GM23338 (cell line): Measurements from ENCODE around the gene CRISP1. TPM values are rescaled to one million over a fixed set of nuclear protein-coding genes. Genes with fewer than 3 reads are reported as not detected.

Source experiments
- ATAC-seq: fragments of 200-7000 bp; cut with Tn5 transposase; 3 replicates; pipeline ENCODE4 v1.9.1; 2020
- DNase-seq: peaks from one replicate; pipeline ENCODE4 v3.0.0-alpha.2; 2015; ENCODE audit warnings: low spot score
- H2AFZ ChIP-seq: fragments of 200-600 bp; sonication (generic); 2 replicates; pipeline ENCODE4 v1.8.0; 2016; ENCODE audit warnings: antibody characterized with exemption, mild to moderate bottlenecking, moderate library complexity
- H3F3A ChIP-seq: fragments of 200-600 bp; sonication (generic); replicated peaks from 2 replicates; pipeline ENCODE4 v1.8.0; 2017; ENCODE audit warnings: antibody characterized with exemption, mixed run types, low read depth
- H3K27ac ChIP-seq: fragments of 200-600 bp; sonication (generic); 2 replicates; pipeline ENCODE4 v1.6.1; 2016; ENCODE audit warnings: low read depth
- H3K27me3 ChIP-seq: fragments of 200-600 bp; sonication (generic); 2 replicates; pipeline ENCODE4 v1.8.0; 2016; ENCODE audit warnings: mild to moderate bottlenecking, mixed run types, moderate library complexity; ENCODE audit not compliant: insufficient read depth
- H3K36me3 ChIP-seq: fragments of 200-600 bp; sonication (generic); 2 replicates; pipeline ENCODE4 v1.8.0; 2016; ENCODE audit warnings: mild to moderate bottlenecking; ENCODE audit not compliant: insufficient read depth
- H3K4me1 ChIP-seq: fragments of 200-600 bp; sonication (generic); 2 replicates; pipeline ENCODE4 v1.8.0; 2016; ENCODE audit warnings: mild to moderate bottlenecking, moderate library complexity; ENCODE audit not compliant: insufficient read depth
- H3K4me2 ChIP-seq: fragments of 200-600 bp; sonication (generic); 2 replicates; pipeline ENCODE4 v1.7.1; 2017; ENCODE audit warnings: mixed run types
- H3K4me3 ChIP-seq: fragments of 200-600 bp; sonication (generic); 2 replicates; pipeline ENCODE4 v1.6.1; 2016; ENCODE audit warnings: mixed run types
- H3K79me2 ChIP-seq: fragments of 200-600 bp; sonication (generic); replicated peaks from 2 replicates; pipeline ENCODE4 v1.8.0; 2017; ENCODE audit warnings: mild to moderate bottlenecking; ENCODE audit not compliant: insufficient read depth
- H3K9me2 ChIP-seq: fragments of 200-600 bp; sonication (generic); 2 replicates; pipeline ENCODE4 v1.8.0; 2017; ENCODE audit not compliant: insufficient read depth
- H4K20me1 ChIP-seq: fragments of 200-600 bp; sonication (generic); replicated peaks from 2 replicates; pipeline ENCODE4 v1.8.0; 2017; ENCODE audit warnings: mild to moderate bottlenecking; ENCODE audit not compliant: insufficient read depth
- H3K27ac Mint-ChIP-seq: 2 replicates; pipeline ENCODE4 v1.8.0; 2020; ENCODE audit warnings: inconsistent platforms, mild to moderate bottlenecking, moderate library complexity, mixed read lengths
- H3K27me3 Mint-ChIP-seq: 3 replicates; pipeline ENCODE4 v1.8.0; 2022; ENCODE audit warnings: low read depth, mild to moderate bottlenecking, moderate library complexity, mixed read lengths, inconsistent platforms; ENCODE audit not compliant: insufficient read depth, poor library complexity
- H3K36me3 Mint-ChIP-seq: 3 replicates; pipeline ENCODE4 v1.8.0; 2021; ENCODE audit warnings: low read depth, mild to moderate bottlenecking, inconsistent platforms, moderate library complexity, mixed read lengths
- H3K4me1 Mint-ChIP-seq: 3 replicates; pipeline ENCODE4 v1.8.0; 2020; ENCODE audit warnings: mild to moderate bottlenecking, inconsistent platforms, mixed read lengths
- H3K4me3 Mint-ChIP-seq: 3 replicates; pipeline ENCODE4 v1.8.0; 2021; ENCODE audit warnings: moderate library complexity, mild to moderate bottlenecking, inconsistent platforms, mixed read lengths
- H3K9me3 Mint-ChIP-seq: 3 replicates; pipeline ENCODE4 v1.8.0; 2020; ENCODE audit warnings: moderate library complexity, mild to moderate bottlenecking, inconsistent platforms, mixed read lengths
- CREB1 ChIP-seq: fragments of 250-450 bp; sonication (Bioruptor Pico); IDR thresholded peaks from 2 replicates; pipeline ENCODE4 v1.5.0; 2020; ENCODE audit warnings: low read depth, mild to moderate bottlenecking, moderate library complexity
- CTCF ChIP-seq, 2 experiments: fragments of 200-600 bp in 1 of 2; sonication (generic) in 1 of 2; conservative IDR thresholded peaks; 2 replicates each; pipeline versions ENCODE4 v1.5.1 to v1.6.1; 2016 to 2017; ENCODE audit warnings: antibody characterized with exemption in 2 of 2, low read depth in 2 of 2, mild to moderate bottlenecking in 2 of 2, moderate library complexity in 1 of 2
- ETS1 ChIP-seq: IDR thresholded peaks from 2 replicates; pipeline ENCODE4 v1.6.1; 2016; ENCODE audit warnings: antibody characterized with exemption
- EZH2 ChIP-seq: fragments of 200-600 bp; sonication (generic); IDR thresholded peaks from one replicate; pipeline ENCODE4 v1.8.0; 2017; ENCODE audit warnings: antibody characterized with exemption, mild to moderate bottlenecking, low read depth; ENCODE audit not compliant: unreplicated experiment
- EZH2phosphoT487 ChIP-seq: fragments of 200-600 bp; sonication (generic); IDR thresholded peaks from one replicate; pipeline ENCODE4 v1.8.1; 2018; ENCODE audit warnings: antibody characterized with exemption; ENCODE audit not compliant: unreplicated experiment
- JUNB ChIP-seq: IDR thresholded peaks from one replicate; pipeline ENCODE4 v1.6.1; 2016; ENCODE audit warnings: antibody characterized with exemption; ENCODE audit not compliant: unreplicated experiment
- NANOG ChIP-seq: IDR thresholded peaks from 2 replicates; pipeline ENCODE4 v1.6.1; 2016; ENCODE audit warnings: antibody characterized with exemption, borderline replicate concordance
- POLR2AphosphoS5 ChIP-seq: IDR thresholded peaks from 2 replicates; pipeline ENCODE4 v1.6.1; 2016; ENCODE audit warnings: antibody characterized with exemption, low read depth
- REST ChIP-seq: IDR thresholded peaks from one replicate; pipeline ENCODE4 v1.6.1; 2018; ENCODE audit warnings: antibody characterized with exemption; ENCODE audit not compliant: unreplicated experiment
- STAT1 ChIP-seq: IDR thresholded peaks from one replicate; pipeline ENCODE4 v1.6.1; 2016; ENCODE audit warnings: antibody characterized with exemption; ENCODE audit not compliant: unreplicated experiment
- ZNF114 ChIP-seq: fragments of 250-450 bp; sonication (Bioruptor Pico); IDR thresholded peaks from 2 replicates; pipeline ENCODE4 v1.5.0; 2020; ENCODE audit warnings: mild to moderate bottlenecking, moderate library complexity
- ZNF331 ChIP-seq: fragments of 250-450 bp; sonication (Bioruptor Pico); IDR thresholded peaks from 2 replicates; pipeline ENCODE4 v1.5.0; 2020; ENCODE audit warnings: low read depth, mild to moderate bottlenecking, moderate library complexity
- ZNF462 ChIP-seq: fragments of 250-450 bp; sonication (Bioruptor Pico); IDR thresholded peaks from 2 replicates; pipeline ENCODE4 v1.5.0; 2020; ENCODE audit warnings: mild to moderate bottlenecking, moderate library complexity
- polyA plus RNA-seq: library from polyadenylated mRNA; unstranded; fragments of >200 nt; fragmentation: Nextera tagmentation; extraction: Ambion mirVana; gene quantifications from 2 replicates; pipeline ENCODE4 v1.2.1, GENCODE V29; 2016
- total RNA-seq: library from RNA; depleted of rRNA; stranded (reverse); fragments of >200 nt; shearing (Covaris generic); gene quantifications from 2 replicates; pipeline ENCODE4 v1.2.3, GENCODE V29; 2014

Gene CRISP1
- total and polyA plus RNA-seq, 2 experiments from 2014 or later = not detected

GRCh38 chr6:49787176-49787575 lies 79.2 kb downstream of the CRISP1 start, which contains the start of gene PGK2:
TSS of gene PGK2 (minus strand) at chr6:49787285. CDS start at chr6:49787187, 98 bp downstream.
- H3K27me3 Mint-ChIP-seq = no peaks in the 10 kb centered on the region
- ATAC-seq (peak; percentile 88), DNase-seq (peak; percentile 88)
- Histone ChIP-seq H4K20me1 (no peaks in the 10 kb centered on the region), H3K4me3 (no peak within 1 kb of the TSS), H3K27me3 (no peaks in the 10 kb centered on the region), H3K9me2 (peaks cover 15% of the 10 kb centered on the region), H3F3A (no peaks in the 10 kb centered on the region), H3K4me1 (no peaks in the 10 kb centered on the region), H3K27ac (no peak within 1 kb of the TSS), H3K4me2 (no peak within 1 kb of the TSS), H2AFZ (peak within 1 kb of the TSS; percentile 64; the same call in 1 of the 2 replicates), H3K36me3 (no peaks in the 10 kb centered on the region), H3K79me2 (no peaks in the 10 kb centered on the region)
- no peaks in the 10 kb centered on the region for H3K36me3 Mint-ChIP-seq
- H3K4me1 Mint-ChIP-seq = peaks cover 7% of the 10 kb centered on the region; the same call in 2 of the 3 replicates
- no peaks in the 10 kb centered on the region for H3K9me3 Mint-ChIP-seq
- H3K4me3 Mint-ChIP-seq = no peak within 1 kb of the TSS
- no peak for TF ChIP-seq REST
- no peak for TF ChIP-seq CTCF (conservative IDR thresholded peaks at IDR 0.05; ENCODE audit: low read depth in 2 of 2)
- TF ChIP-seq ETS1 = no peak
- no peak for TF ChIP-seq EZH2phosphoT487
- no peak for TF ChIP-seq ZNF331 (CRISPR knock-in tag)
- TF ChIP-seq NANOG = no peak
- no peak for TF ChIP-seq STAT1
- no peak for TF ChIP-seq ZNF114
- no peak for TF ChIP-seq CREB1 (CRISPR knock-in tag)
- no peak for TF ChIP-seq JUNB
- no peak for TF ChIP-seq POLR2AphosphoS5
- TF ChIP-seq ZNF462 (CRISPR knock-in tag) = no peak
- no peak for TF ChIP-seq EZH2
- H3K27ac Mint-ChIP-seq = no peak within 1 kb of the TSS
